ENCODE data around the gene TMEM121. TPM values are rescaled to one million over a fixed set of nuclear protein-coding genes. Genes with fewer than 3 reads are reported as not detected.
"Not testable (repeated sequence)": the region's sequence is repeated elsewhere in the genome, so short reads cannot be mapped to it uniquely, and the experiment has no call there.

Gene TMEM121
- total RNA-seq, 4 donors from 2014 or later = 3.9 to 6.7 (median 5.2) TPM

DNA sequence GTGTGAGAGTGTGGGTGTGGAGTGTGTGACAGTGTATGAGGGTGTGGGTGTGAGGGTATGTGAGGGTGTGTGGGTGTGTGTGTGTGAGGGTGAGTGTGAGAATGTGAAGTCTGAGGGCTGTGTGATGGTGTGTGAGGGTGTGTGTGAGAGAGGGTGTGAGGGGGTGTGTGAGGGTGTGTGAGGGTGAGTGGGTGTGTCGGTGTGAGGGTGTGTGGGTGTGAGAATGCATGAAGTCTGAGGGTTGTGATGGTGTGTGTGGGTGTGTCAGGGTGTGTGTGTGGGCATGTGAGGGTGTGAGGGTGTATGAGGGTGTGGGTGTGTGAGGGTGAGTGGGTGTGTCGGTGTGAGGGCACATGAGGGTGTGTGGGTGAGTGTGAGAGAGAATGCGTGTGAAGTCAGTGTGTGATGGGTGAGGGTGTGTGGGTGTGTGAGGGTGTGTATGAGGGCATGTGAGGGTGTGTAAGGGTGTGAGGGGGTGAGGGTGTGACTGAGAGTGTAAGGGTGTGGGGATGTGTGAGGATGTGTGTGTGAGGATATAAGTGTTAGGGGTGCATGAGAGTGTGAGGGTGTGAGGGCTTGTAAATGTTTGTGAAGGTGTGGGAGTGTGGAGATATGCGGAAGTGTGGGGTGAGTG, 36.4 kb downstream of the TMEM121 start:
- 91 to 96% methylated on average over 3 to 4 of the region's 4 CpGs for WGBS, 2 donors (ENCODE audit: low coverage in 1 of 2)
- Histone ChIP-seq H3K36me3 (no peaks in the 10 kb centered on the region), H3K4me3 (no peak overlapping the region), H3K4me1 (no peaks in the 10 kb centered on the region), H3K27me3 (peaks cover 7% of the 10 kb centered on the region), H3K27ac (no peak overlapping the region), H3K9me3 (no peaks in the 10 kb centered on the region)
- no peak for ATAC-seq
- no peak for TF ChIP-seq CTCF (IDR thresholded peaks at IDR 0.05)
- no peak for TF ChIP-seq POLR2A (IDR thresholded peaks at IDR 0.05)

- ATAC-seq = no peak
- no peak for TF ChIP-seq POLR2AphosphoS5 (IDR thresholded peaks at IDR 0.05)
- no peak for TF ChIP-seq POLR2A (IDR thresholded peaks at IDR 0.05)
- no peak for TF ChIP-seq EP300 (IDR thresholded peaks at IDR 0.05)
- TF ChIP-seq CTCF (IDR thresholded peaks at IDR 0.05) = no peak
These were observed 37.0 kb downstream of the TMEM121 start for GRCh38 chr14:105563347-105563737.

DNA sequence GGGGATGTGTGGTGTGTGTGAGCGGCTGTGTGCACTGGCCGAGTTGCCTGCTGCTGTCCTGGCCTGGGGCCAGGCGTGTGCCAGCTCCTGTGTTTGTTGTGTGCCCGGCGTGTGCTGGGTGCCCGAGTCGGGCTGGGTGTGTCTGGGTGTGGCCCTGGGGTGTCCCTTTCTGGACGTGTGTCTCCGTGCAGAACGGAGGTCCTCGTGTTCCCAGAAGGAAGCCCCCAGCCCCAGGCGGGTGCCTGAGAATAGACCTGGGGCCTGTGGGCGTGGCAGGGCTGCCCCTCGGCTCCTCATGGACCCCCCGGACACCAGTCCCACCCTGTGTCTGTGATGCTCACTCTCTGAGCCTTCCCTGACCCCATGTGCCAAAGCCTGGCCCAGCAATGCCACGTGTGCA, 38.2 kb downstream of the TMEM121 start:
- not testable (repeated sequence) for H3K9me3 ChIP-seq, H3K4me1 ChIP-seq, H3K27me3 ChIP-seq, H3K4me3 ChIP-seq, H3K36me3 ChIP-seq, ATAC-seq, H3K27ac ChIP-seq
- 50 to 52% methylated on average over 2 to 4 of the region's 16 CpGs for WGBS, 2 donors (ENCODE audit: low coverage in 1 of 2)

More at GRCh38 chr14:105563347-105563737, 37.0 kb downstream of the TMEM121 start:
- no peak overlapping the region for H3K27ac ChIP-seq
- H3K27me3 ChIP-seq = peaks cover 7% of the 10 kb centered on the region
- H3K4me3 ChIP-seq = no peak overlapping the region
- H3K9me3 ChIP-seq = no peaks in the 10 kb centered on the region
- H3K4me1 ChIP-seq = no peaks in the 10 kb centered on the region
- H3K36me3 ChIP-seq = no peaks in the 10 kb centered on the region

- not testable (repeated sequence) for H3K4me3 ChIP-seq, H3K36me3 ChIP-seq, H3K27me3 ChIP-seq, H3K27ac ChIP-seq, H3K9me3 ChIP-seq, ATAC-seq, H3K4me1 ChIP-seq
- WGBS, 2 donors (ENCODE audit: low coverage in 1 of 2) = no CpG with 5 or more reads among the region's 8 CpGs
These were observed 39.0 kb downstream of the TMEM121 start for GRCh38 chr14:105565185-105565919.

GRCh38 chr14:105566248-105567163, 40.1 kb downstream of the TMEM121 start:
- ATAC-seq, H3K4me3 ChIP-seq, H3K9me3 ChIP-seq, H3K36me3 ChIP-seq, H3K4me1 ChIP-seq, H3K27me3 ChIP-seq, H3K27ac ChIP-seq: not testable (repeated sequence)
- WGBS, 2 donors (ENCODE audit: low coverage in 1 of 2) = 90% methylated on average over 3 of the region's 34 CpGs; no CpG with 5 or more reads in 1 of the 2 donors

DNA sequence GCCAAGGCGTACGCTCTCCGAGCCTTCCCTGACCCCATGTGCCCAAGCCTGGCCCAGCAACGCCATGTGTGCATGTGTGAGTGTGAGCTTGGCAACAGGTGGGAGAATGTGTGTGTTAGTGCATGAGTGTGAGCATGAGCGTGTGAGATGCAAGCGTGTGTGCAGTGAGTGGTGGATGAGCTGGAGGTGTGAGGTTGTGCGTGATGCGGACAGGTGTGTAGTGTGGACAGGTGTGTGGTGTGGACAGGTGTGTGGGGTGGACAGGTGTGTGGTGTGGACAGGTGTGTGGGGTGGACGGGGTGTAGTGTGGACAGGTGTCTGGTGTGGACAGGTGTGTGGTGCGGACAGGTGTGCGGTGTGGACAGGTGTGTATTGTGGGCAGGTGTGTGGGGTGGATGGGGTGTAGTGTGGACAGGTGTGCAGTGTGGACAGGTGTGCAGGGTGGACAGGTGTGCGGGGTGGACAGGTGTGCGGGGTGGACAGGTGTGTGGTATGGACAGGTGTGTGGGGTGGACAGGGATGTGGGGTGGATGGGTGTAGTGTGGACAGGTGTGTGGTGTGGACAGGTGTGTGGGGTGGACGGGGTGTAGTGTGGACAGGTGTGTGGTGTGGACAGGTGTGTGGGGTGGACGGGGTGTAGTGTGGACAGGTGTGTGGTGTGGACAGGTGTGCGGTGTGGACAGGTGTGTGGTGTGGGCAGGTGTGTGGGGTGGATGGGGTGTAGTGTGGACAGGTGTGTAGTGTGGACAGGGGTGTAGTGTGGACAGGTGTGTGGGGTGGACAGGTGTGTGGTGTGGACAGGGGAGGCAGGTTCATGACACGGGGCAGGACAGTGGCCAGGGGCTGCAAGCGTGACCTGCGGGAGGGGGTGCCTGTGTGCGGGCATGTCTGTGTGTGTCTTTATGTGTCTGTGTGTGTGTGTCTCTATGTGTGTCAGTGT, 41.1 kb downstream of the TMEM121 start:
- 77 to 86% methylated on average over 14 to 20 of the region's 20 CpGs for WGBS, 2 donors (ENCODE audit: low coverage in 1 of 2)
- H3K27ac ChIP-seq, H3K27me3 ChIP-seq, H3K4me3 ChIP-seq, H3K4me1 ChIP-seq, H3K36me3 ChIP-seq, H3K9me3 ChIP-seq, ATAC-seq: not testable (repeated sequence)

DNA sequence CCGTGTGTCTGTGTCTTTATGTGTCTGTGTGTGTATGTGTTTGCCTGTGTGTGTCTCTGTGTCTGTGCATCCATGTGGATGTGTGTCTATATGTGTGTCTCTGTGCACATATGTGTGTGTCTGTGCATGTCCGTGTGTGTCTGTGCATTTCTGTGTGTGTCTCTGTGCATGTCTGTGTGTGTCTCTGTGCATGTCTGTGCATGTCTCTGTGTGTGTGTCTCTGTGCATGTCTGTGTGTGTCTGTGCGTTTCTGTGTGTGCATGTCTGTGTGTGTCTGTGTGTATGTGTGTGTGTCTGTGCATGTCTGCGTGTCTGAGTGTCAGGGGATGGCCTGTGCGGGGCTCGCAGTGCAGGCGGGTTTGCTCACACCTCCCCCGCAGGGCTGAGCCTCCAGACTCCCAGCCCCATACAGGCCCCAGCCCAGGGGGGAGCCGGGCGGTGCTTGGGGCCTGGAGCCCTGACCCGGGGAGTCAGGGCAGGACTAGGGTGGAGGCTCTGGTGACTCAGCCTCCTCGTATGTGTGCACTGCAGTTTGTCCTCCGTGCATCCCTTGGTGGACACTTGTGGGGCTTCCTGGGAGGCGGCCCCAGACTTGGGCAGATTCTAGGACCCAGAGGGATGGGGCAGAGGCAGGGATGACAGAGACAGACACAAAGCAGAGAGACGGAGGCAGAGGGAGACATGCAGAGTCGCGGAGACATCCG, 41.9 kb downstream of the TMEM121 start:
- not testable (repeated sequence) for H3K27me3 ChIP-seq, H3K9me3 ChIP-seq, ATAC-seq, H3K4me3 ChIP-seq, H3K27ac ChIP-seq, H3K4me1 ChIP-seq, H3K36me3 ChIP-seq
- WGBS, 2 donors (ENCODE audit: low coverage in 1 of 2) = 43% methylated on average over 1 of the region's 18 CpGs; no CpG with 5 or more reads in 1 of the 2 donors
